IPS DF 4.7 (cell line): ENCODE results near the gene C5orf58.
"Not testable (repeated sequence)": the region's sequence is repeated elsewhere in the genome, so short reads cannot be mapped to it uniquely, and the experiment has no call there.

Experiments
- DNase-seq: peaks from one replicate; pipeline ENCODE4 v3.0.0-alpha.2; 2013; ENCODE audit warnings: low spot score; ENCODE audit errors: extremely low read depth

The C5orf58 gene

GRCh38 chr5:170223360-170223759, 9.4 kb upstream of the C5orf58 start:
- no peak for DNase-seq

GRCh38 chr5:170223906-170224305, 8.9 kb upstream of the C5orf58 start:
- no peak for DNase-seq

- DNase-seq: peak; percentile 79
These were observed 7.3 kb upstream of the C5orf58 start for GRCh38 chr5:170225326-170226128.

- DNase-seq: no peak
These were observed 6.6 kb upstream of the C5orf58 start for GRCh38 chr5:170226129-170226615.

GRCh38 chr5:170226661-170227060, 6.1 kb upstream of the C5orf58 start:
- DNase-seq: no peak

GRCh38 chr5:170228762-170229435, 3.9 kb upstream of the C5orf58 start:
- DNase-seq: no peak

- no peak for DNase-seq
These were observed 640 bp downstream of the C5orf58 start for GRCh38 chr5:170233358-170233892.

- no peak for DNase-seq
These were observed 3.4 kb downstream of the C5orf58 start for GRCh38 chr5:170235876-170236864.

- no peak for DNase-seq
These were observed 5.8 kb downstream of the C5orf58 start for GRCh38 chr5:170238456-170239196.

- not testable (repeated sequence) for DNase-seq
These were observed 12.7 kb downstream of the C5orf58 start for GRCh38 chr5:170245436-170245835.

GRCh38 chr5:170246126-170246870, 13.5 kb downstream of the C5orf58 start:
- no peak for DNase-seq

- DNase-seq: no peak
These were observed 14.6 kb downstream of the C5orf58 start for GRCh38 chr5:170247363-170247762.

GRCh38 chr5:170248172-170248930, 15.6 kb downstream of the C5orf58 start:
- DNase-seq: no peak

GRCh38 chr5:170248931-170249227, 16.1 kb downstream of the C5orf58 start:
- DNase-seq: not testable (repeated sequence)

GRCh38 chr5:170249355-170249754, 16.6 kb downstream of the C5orf58 start:
- DNase-seq: no peak

GRCh38 chr5:170250810-170251317, 18.1 kb downstream of the C5orf58 start:
- no peak for DNase-seq

- no peak for DNase-seq
These were observed 18.7 kb downstream of the C5orf58 start for GRCh38 chr5:170251462-170251861.

GRCh38 chr5:170252109-170252508, 19.3 kb downstream of the C5orf58 start:
- no peak for DNase-seq
